HepG2 (cell line): ENCODE results near the gene ELP6. TPM values are rescaled to one million over a fixed set of nuclear protein-coding genes. Genes with fewer than 3 reads are reported as not detected.

ENCODE experiments used
- ASH2L ChIP-seq: fragments of 300-600, 200-600 bp; sonication (generic); IDR thresholded peaks from 2 replicates; pipeline ENCODE4 v1.7.0; 2017; ENCODE audit warnings: low read depth, mild to moderate bottlenecking, moderate library complexity, mixed read lengths, low read length; ENCODE audit not compliant: insufficient read length
- HNF4G ChIP-seq, 2 experiments: sonication (generic) in 1 of 2; formaldehyde crosslinking in 1 of 2; IDR thresholded peaks; 2 replicates each; pipeline versions ENCODE4 v1.4.0 to v1.6.1; 2011 to 2020; ENCODE audit warnings: borderline replicate concordance in 2 of 2, low read depth in 2 of 2, mild to moderate bottlenecking in 2 of 2, low read length in 1 of 2, missing genetic modification reagents in 1 of 2, moderate library complexity in 1 of 2
- PPARG ChIP-seq: conservative IDR thresholded peaks from 2 replicates; pipeline ENCODE4 v1.6.1; 2016; ENCODE audit warnings: missing biosample characterization, missing genetic modification reagents
- SOX5 ChIP-seq: IDR thresholded peaks from 2 replicates; pipeline ENCODE4 v1.6.1; 2016; ENCODE audit warnings: borderline replicate concordance
- ZBTB1 ChIP-seq: sonication (generic); formaldehyde crosslinking; IDR thresholded peaks from 2 replicates; pipeline ENCODE4 v1.4.0; 2020; ENCODE audit warnings: missing genetic modification reagents, borderline replicate concordance
- ZNF33A ChIP-seq: sonication (generic); formaldehyde crosslinking; IDR thresholded peaks from 2 replicates; pipeline ENCODE4 v1.5.1; 2020; ENCODE audit warnings: missing genetic modification reagents, mild to moderate bottlenecking, moderate library complexity, borderline replicate concordance
- ZSCAN20 ChIP-seq: sonication (generic); formaldehyde crosslinking; IDR thresholded peaks from 2 replicates; pipeline ENCODE4 v1.4.0; 2020; ENCODE audit warnings: missing genetic modification reagents, mild to moderate bottlenecking, borderline replicate concordance
- polyA plus RNA-seq, 8 experiments: library from polyadenylated mRNA; depleted of rRNA in 3 of 8; stranded (reverse) in 7 of 8; unstranded in 1 of 8; fragments of >200 nt; fragmentation: Illumina TruSeq in 4 of 8; extraction: Trizol in 4 of 8; gene quantifications; 2 replicates each; pipeline versions ENCODE4 v1.2.1 to v1.2.3, GENCODE V29; 2011 to 2016; ENCODE audit warnings: low read depth in 4 of 8, missing spikeins in 1 of 8, mixed read lengths in 1 of 8; ENCODE audit not compliant: insufficient read depth in 1 of 8
- total RNA-seq, 5 experiments: library from RNA; depleted of rRNA; stranded (reverse); fragments of >200 nt; fragmentation: Illumina TruSeq; extraction: Trizol; gene quantifications; 2 replicates each; pipeline ENCODE4 v1.2.3, GENCODE V29; 2016; ENCODE audit warnings: low read depth in 1 of 5
- TF ChIP-seq, protein P1 (sequence below): sonication (generic); formaldehyde crosslinking; conservative IDR thresholded peaks from 2 replicates; pipeline ENCODE4 v1.4.0; 2020; ENCODE audit warnings: missing genetic modification reagents
- TF ChIP-seq, protein P2 (sequence below): IDR thresholded peaks from 2 replicates; pipeline ENCODE4 v1.6.1; 2016; ENCODE audit warnings: missing biosample characterization, missing genetic modification reagents, low read depth
- TF ChIP-seq, protein P3 (sequence below): sonication (generic); formaldehyde crosslinking; IDR thresholded peaks from 2 replicates; pipeline ENCODE4; 2020; ENCODE audit warnings: missing genetic modification reagents, mild to moderate bottlenecking, borderline replicate concordance
- TF ChIP-seq, protein P4 (sequence below): sonication (generic); formaldehyde crosslinking; conservative IDR thresholded peaks from 2 replicates; pipeline ENCODE4 v1.4.0; 2020; ENCODE audit warnings: missing genetic modification reagents
- TF ChIP-seq, protein P5 (sequence below): sonication (generic); formaldehyde crosslinking; IDR thresholded peaks from 2 replicates; pipeline ENCODE4 v1.4.0; 2020; ENCODE audit warnings: low read depth, mild to moderate bottlenecking, missing genetic modification reagents
- TF ChIP-seq, protein P6 (sequence below): sonication (generic); formaldehyde crosslinking; IDR thresholded peaks from 2 replicates; pipeline ENCODE4 v1.8.1; 2023; ENCODE audit warnings: mild to moderate bottlenecking, inconsistent platforms, moderate library complexity, missing genetic modification reagents, borderline replicate concordance
- TF ChIP-seq, protein P7 (sequence below): sonication (generic); formaldehyde crosslinking; IDR thresholded peaks from 2 replicates; pipeline ENCODE4 v1.8.0; 2022; ENCODE audit warnings: low read depth, missing genetic modification reagents

The ELP6 gene
- total and polyA plus RNA-seq, 2 of the 13 experiments (the other 11 are each of a cell fraction or from before 2014, with no cell fraction given) = 45.0 to 49.3 TPM

DNA sequence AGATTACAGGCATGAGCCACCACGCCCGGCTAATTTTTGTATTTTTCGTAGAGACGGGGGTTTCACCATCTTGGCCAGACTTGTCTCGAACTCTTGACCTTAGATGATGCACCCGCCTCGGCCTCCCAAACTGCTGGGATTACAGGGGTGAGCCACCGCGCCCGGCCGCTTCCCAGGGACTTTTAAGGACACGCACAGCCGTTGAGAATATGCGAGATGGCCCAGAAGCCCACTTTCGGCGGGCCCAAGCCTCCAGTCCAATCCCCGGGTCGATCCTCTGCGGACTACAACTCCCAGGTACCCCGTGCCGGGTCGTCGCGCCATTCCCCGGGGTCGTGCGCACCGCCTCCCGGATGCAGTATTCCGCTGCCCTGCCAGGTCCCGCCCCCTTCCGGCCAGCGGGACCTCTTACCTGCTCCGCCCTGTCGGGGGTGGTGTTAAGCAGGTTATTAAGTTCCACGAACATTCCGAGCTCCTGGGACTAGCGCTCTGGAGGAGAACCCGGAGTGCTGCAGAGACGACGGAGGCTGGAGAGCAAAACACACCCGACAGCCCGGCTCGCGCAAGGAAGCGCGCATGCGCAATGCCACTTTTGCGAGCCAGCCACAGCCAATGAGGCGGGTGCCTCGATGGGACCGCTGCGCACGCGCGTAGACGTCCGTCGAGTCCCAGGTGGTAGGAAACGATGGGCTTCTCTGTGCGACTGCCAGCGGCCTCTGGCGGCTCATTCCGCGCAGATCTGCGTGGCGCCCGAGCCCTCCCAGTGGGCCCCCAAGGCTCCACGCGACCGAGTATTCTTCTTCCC, at the start of gene ELP6 (continued):
- TF ChIP-seq, protein P1, sequence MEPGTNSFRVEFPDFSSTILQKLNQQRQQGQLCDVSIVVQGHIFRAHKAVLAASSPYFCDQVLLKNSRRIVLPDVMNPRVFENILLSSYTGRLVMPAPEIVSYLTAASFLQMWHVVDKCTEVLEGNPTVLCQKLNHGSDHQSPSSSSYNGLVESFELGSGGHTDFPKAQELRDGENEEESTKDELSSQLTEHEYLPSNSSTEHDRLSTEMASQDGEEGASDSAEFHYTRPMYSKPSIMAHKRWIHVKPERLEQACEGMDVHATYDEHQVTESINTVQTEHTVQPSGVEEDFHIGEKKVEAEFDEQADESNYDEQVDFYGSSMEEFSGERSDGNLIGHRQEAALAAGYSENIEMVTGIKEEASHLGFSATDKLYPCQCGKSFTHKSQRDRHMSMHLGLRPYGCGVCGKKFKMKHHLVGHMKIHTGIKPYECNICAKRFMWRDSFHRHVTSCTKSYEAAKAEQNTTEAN (CRISPR knock-in tag) = peak; percentile 23; the same call in 1 of the 2 replicates
- TF ChIP-seq, protein P2, sequence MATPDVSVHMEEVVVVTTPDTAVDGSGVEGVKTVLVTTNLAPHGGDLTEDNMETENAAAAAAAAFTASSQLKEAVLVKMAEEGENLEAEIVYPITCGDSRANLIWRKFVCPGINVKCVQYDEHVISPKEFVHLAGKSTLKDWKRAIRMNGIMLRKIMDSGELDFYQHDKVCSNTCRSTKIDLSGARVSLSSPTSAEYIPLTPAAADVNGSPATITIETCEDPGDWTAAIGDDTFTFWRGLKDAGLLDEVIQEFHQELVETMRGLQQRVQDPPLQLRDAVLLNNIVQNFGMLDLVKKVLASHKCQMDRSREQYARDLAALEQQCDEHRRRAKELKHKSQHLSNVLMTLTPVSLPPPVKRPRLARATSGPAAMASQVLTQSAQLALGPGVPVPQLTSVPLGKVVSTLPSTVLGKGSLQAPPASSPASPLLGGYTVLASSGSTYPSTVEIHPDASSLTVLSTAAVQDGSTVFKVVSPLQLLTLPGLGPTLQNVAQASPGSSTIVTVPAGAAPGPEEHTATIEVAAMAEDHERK (CRISPR knock-in tag) = peak; percentile 89
- TF ChIP-seq, protein P3, sequence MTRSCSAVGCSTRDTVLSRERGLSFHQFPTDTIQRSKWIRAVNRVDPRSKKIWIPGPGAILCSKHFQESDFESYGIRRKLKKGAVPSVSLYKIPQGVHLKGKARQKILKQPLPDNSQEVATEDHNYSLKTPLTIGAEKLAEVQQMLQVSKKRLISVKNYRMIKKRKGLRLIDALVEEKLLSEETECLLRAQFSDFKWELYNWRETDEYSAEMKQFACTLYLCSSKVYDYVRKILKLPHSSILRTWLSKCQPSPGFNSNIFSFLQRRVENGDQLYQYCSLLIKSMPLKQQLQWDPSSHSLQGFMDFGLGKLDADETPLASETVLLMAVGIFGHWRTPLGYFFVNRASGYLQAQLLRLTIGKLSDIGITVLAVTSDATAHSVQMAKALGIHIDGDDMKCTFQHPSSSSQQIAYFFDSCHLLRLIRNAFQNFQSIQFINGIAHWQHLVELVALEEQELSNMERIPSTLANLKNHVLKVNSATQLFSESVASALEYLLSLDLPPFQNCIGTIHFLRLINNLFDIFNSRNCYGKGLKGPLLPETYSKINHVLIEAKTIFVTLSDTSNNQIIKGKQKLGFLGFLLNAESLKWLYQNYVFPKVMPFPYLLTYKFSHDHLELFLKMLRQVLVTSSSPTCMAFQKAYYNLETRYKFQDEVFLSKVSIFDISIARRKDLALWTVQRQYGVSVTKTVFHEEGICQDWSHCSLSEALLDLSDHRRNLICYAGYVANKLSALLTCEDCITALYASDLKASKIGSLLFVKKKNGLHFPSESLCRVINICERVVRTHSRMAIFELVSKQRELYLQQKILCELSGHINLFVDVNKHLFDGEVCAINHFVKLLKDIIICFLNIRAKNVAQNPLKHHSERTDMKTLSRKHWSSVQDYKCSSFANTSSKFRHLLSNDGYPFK (CRISPR knock-in tag) = peak; percentile 77
- TF ChIP-seq ZNF33A (CRISPR knock-in tag) (no peak; the same call in 1 of the 2 replicates), HNF4G (IDR thresholded peaks at IDR 0.05; ENCODE audit: borderline replicate concordance, low read depth, low read length) (no peak), HNF4G (CRISPR knock-in tag; IDR thresholded peaks at IDR 0.05; ENCODE audit: borderline replicate concordance, low read depth) (no peak), SOX5 (CRISPR knock-in tag) (peak; percentile 8; the same call in 1 of the 2 replicates), ZBTB1 (CRISPR knock-in tag) (no peak), PPARG (CRISPR knock-in tag) (0 out of 2 replicates have a peak, but pooled peaks have one; percentile 50), ASH2L (peak; percentile 84), ZSCAN20 (peak; percentile 78)
- TF ChIP-seq, protein P4, sequence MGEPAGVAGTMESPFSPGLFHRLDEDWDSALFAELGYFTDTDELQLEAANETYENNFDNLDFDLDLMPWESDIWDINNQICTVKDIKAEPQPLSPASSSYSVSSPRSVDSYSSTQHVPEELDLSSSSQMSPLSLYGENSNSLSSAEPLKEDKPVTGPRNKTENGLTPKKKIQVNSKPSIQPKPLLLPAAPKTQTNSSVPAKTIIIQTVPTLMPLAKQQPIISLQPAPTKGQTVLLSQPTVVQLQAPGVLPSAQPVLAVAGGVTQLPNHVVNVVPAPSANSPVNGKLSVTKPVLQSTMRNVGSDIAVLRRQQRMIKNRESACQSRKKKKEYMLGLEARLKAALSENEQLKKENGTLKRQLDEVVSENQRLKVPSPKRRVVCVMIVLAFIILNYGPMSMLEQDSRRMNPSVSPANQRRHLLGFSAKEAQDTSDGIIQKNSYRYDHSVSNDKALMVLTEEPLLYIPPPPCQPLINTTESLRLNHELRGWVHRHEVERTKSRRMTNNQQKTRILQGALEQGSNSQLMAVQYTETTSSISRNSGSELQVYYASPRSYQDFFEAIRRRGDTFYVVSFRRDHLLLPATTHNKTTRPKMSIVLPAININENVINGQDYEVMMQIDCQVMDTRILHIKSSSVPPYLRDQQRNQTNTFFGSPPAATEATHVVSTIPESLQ (CRISPR knock-in tag) = no peak
- TF ChIP-seq, protein P5, sequence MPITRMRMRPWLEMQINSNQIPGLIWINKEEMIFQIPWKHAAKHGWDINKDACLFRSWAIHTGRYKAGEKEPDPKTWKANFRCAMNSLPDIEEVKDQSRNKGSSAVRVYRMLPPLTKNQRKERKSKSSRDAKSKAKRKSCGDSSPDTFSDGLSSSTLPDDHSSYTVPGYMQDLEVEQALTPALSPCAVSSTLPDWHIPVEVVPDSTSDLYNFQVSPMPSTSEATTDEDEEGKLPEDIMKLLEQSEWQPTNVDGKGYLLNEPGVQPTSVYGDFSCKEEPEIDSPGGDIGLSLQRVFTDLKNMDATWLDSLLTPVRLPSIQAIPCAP (CRISPR knock-in tag) = no peak
- TF ChIP-seq, protein P6, sequence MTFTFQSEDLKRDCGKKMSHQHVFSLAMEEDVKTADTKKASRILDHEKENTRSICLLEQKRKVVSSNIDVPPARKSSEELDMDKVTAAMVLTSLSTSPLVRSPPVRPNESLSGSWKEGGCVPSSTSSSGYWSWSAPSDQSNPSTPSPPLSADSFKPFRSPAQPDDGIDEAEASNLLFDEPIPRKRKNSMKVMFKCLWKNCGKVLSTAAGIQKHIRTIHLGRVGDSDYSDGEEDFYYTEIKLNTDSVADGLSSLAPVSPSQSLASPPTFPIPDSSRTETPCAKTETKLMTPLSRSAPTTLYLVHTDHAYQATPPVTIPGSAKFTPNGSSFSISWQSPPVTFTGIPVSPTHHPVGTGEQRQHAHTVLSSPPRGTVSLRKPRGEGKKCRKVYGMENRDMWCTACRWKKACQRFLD (CRISPR knock-in tag) = no peak
- TF ChIP-seq, protein P7, sequence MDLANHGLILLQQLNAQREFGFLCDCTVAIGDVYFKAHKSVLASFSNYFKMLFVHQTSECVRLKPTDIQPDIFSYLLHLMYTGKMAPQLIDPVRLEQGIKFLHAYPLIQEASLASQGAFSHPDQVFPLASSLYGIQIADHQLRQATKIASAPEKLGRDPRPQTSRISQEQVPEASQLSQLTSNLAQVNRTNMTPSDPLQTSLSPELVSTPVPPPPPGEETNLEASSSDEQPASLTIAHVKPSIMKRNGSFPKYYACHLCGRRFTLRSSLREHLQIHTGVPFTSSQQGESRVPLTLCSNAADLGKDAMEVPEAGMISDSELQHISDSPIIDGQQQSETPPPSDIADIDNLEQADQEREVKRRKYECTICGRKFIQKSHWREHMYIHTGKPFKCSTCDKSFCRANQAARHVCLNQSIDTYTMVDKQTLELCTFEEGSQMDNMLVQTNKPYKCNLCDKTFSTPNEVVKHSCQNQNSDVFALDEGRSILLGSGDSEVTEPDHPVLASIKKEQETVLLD (CRISPR knock-in tag) = no peak
